NCI-H2081 treated with DMSO at 0.1 percent for 48 hours (cell line): ENCODE measurements around the gene TMEM129.

Experiments
- DNase-seq: peaks from one replicate; lab custom pipeline; 2025; lab: John Stamatoyannopoulos, UW

The TMEM129 gene

GRCh38 chr4:1721003-1721665 is at the start of gene TMEM129, which contains the start of gene TACC3:
TMEM129 (minus strand) TSS chr4:1721323; CDS start chr4:1720837, 486 bp downstream.
TACC3 (plus strand) TSS chr4:1721521; CDS start chr4:1723422, 1,901 bp downstream.
- DNase-seq, result peak; percentile 82

GRCh38 chr4:1770791-1771231 is 49.7 kb upstream of the TMEM129 start:
- no peak for DNase-seq

DNA sequence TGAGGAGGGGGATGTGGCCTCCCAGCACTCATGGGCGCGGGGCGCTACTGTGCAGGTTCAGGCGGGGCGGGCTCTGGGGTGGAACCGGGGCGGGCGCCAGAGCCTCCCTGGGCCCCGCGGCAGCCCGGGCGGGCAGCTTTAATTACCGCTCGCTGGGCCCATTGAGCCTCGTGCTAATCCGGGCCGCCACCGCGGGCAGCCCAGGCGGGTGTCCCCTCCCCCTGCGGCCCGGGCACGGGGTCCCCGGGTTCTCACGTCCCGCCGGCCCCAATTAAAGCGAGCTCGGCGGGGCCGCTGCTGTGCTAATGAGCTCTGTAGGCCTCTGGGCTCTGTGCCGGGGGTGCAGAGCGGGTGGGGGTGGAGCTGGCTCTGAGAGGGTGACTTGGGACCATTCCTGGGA is 49.1 kb upstream of the TMEM129 start:
- DNase-seq, result no peak

- DNase-seq, result no peak
These were observed 48.6 kb upstream of the TMEM129 start for GRCh38 chr4:1769692-1770091.

DNA sequence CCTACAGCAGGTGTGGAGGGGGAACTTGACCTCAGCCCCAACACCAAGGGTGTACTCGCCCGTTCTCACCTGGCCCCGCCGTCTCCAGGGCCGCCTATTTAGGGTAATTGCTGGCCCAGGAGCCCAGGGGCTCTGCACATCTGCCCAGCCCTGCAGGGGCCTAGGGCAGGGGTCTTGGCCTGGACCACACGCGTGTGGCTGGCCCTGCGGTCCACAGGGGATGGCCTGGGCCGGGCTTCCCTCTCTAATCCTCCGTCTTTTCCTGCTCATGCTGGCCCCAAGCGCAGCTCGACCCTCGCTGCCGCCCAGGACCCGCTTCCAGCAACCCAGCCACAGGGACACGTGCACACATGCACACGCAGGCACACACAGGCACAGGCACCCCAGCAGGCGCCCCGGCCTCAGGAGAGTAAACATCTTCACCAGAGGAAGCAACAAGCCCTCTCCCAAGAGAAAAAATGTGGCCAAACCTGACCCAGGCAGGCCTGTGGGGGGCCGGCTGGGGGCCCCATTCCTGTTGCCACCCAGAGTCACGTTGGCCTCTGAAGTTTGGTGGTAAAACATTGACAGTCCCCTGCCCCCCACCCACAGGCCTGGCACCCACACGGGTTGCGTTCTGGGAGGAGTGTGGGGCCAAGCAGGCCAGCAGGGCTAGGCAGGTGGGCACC is 47.4 kb upstream of the TMEM129 start:
- DNase-seq, result no peak

DNA sequence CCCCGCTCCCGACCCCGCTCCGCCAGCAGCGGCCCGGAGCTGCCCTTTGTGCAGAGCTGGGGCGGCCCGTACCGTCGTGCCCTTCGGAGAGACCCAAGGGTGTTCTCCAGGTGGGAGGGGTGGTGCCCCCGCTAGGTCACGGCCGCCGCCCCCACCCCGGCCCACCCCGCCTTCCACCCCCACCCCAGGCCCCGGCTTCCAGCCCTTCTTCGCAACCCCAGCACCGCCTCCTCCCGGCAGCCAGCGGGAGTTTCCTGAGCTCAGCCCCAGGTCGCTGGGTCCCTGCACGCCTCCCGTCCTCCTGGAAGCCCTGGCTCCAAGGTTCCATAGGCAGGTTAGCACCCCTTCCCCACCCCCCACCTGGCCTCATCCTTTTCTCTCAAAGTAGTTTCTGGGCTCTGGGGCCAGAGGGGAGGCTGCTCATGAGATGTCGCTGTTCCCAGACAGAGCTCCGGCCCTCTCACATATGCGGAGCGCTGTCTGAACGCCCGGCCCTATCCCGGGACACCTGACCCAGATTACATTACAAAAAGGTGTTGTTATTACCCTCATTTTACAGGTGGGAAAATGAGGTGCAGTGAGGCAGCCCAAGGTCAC is 46.7 kb upstream of the TMEM129 start:
- DNase-seq, result no peak

DNA sequence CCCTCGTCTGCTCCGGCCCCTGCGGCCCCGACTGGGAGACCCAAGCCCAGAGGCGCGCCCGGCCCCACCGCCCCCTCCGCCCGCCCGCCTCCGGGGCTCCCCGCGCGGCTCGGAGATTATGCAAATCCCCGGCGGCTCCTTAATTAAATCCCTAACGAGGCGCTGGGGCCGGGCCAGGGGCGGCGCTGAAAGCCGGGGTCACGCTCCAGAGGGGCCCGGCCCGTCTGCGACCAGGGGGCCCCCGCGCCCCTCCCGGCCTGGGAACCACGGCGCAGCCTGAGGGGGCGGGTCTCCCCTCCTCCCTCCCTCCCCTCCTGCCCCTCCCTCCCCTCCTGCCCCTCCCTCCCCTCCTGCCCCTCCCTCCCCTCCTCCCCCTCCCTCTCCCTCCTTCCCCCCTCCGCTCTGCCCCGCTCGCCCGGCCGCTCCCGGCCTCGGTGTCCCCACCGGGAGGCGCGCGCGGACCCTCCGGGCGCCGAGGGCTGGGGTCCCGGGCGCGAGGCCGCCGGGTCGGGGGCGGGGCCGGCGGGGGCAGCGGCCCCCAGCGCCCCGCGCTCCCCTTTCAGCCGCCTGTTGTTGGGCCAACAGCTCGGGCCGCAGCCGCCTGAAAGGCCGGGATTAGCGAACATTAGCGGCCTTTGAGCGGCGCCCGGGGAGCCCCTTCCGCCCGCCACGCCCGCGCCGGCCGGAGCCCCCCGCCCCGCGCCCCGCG is 46.1 kb upstream of the TMEM129 start:
- no peak for DNase-seq

DNA sequence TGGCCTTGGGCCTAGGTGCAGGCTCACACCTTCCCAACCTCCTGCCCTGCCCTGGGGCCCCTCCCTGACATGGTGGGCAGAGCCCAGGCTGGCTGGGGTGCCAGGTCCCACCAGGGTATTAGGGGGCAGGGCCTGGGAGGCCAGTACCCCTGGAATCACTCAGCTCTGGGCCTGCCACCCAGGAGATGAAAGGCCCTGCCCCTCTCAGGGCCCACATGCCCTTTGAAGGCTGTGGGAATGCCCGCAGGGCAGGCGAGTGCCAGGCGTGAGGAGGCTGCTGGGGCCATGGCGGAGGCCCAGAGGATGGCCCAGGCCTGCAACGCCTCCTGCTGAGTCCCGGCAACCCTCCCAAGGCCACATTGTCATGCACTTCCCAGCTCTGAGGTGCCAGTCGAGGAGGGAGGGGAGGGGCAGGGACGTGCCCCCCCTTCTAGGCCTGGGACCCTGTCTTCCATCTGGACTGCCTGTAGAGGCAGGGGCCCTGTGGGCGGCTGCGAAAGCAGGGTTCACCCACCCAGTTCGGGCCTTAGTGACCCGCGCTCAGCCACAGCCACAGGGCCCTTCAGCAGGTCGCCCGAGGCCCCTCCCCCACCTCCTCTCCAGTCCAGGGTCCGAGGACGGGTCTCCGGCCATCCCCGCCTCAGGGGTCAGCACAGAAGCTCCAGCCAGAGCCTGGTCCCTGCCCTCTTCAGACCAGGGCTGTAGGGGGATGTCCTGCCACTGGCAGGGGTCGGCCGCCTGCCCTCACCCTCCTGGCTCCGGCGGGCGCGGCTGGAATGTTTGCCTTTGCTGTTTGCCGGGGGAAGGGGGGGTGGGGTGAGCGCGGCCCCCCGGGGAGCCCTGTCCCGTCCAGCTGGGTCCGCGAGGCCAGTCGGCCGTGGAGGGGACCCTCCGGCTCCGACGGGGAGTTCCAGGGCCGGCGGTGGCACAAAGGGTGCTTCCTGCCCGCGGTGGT is 45.3 kb upstream of the TMEM129 start:
- no peak for DNase-seq

GRCh38 chr4:1765409-1766072 is 44.4 kb upstream of the TMEM129 start:
- no peak for DNase-seq

DNA sequence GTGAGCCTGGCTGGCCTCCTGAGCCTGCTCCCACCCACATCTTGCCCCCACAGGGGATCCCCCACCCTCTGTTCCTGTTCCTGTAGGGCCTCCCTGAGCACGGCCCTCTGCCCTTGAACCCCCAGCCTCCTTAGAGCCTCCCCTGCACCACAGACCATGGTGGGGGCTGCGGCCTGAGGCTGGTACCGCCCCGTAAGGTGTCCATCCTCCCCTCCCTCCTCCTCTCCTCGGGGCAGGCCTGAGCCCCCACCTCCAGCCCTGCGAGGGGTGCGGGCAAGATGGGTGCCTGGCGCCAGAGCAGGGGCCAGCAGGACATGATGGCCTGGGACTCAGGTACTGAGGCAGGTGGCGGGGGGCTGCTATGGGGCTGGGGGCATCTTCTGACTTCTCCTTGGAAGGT is 43.5 kb upstream of the TMEM129 start:
- no peak for DNase-seq

DNA sequence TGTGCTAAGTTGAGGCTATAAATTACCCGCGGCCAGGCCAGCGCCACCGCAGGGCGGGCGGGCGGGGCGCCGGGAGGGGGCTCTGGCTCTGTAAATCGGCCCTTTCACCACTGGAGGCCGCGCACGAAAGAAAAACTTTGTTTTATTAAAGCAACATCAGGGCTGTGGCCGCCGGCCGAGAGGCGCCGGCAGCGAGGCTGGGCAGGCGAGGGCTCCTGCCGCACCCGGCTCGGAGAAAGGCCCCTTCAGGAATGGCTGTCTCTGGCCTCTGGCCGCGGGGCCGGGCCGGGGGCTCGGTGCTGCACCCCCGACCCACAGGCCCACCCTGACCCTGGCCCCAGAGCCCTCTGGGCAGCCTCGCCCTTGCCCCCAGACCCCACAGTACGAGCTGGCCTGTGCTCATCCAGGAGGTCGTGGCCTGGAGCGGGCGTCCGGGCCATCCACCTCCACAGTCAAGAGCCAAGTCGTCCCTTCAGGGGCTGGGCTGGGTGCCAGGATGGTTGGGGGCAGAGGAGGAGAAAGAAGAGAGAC is 42.5 kb upstream of the TMEM129 start:
- no peak for DNase-seq

GRCh38 chr4:1763070-1763549 is 42.0 kb upstream of the TMEM129 start:
- no peak for DNase-seq

GRCh38 chr4:1762264-1763010 is 41.3 kb upstream of the TMEM129 start:
- DNase-seq, result no peak

- no peak for DNase-seq
These were observed 40.1 kb upstream of the TMEM129 start for GRCh38 chr4:1761130-1761689.

DNA sequence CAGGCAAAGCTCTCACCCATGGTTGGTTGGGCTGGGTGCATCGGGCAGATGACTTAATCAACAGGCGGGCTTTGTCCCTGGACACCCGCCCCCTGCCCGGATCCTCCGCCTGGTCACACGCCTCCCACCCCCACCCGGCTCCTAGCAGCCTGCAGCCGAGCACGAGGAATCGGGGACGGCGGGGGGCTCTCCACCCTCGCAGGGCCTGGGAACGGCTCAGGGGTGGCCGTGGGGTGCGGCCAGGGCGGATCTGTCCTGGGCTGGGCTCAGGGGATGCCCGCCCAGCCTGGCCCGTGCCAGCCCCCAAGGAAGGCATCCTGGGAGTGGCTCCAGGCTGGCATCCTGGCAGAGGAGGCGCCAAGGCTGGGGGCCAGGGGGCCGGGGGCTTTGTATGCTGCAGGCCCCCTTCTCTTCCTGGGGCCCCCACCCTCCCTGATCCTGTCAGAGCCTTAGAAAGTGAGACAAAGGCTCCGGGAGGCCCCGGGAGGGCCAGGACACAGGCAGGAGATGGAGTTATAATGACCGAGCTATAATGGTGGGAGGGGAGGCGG is 39.5 kb upstream of the TMEM129 start:
- no peak for DNase-seq

DNA sequence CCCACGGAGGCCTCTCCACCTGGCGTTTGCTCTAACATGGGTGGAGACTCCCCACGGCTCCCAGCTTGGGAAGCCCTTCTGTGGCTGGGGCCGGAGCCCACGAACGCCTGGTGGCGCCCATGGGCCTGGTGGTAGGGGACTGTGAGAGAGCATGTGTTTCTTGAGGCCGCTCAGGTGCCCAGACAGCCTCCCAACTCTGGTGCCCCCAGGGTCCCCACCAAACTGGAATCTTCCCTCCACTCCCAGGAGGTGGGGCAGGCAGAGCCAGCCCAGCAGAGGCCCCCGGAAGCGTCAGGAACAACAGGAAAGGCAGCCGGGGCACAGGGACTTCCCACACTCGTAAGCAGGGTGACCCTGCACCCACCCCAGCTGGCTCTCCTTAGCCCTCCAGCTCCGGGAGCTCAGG is 38.7 kb upstream of the TMEM129 start:
- DNase-seq, result no peak

GRCh38 chr4:1759170-1759817 is 38.2 kb upstream of the TMEM129 start:
- DNase-seq, result no peak

DNA sequence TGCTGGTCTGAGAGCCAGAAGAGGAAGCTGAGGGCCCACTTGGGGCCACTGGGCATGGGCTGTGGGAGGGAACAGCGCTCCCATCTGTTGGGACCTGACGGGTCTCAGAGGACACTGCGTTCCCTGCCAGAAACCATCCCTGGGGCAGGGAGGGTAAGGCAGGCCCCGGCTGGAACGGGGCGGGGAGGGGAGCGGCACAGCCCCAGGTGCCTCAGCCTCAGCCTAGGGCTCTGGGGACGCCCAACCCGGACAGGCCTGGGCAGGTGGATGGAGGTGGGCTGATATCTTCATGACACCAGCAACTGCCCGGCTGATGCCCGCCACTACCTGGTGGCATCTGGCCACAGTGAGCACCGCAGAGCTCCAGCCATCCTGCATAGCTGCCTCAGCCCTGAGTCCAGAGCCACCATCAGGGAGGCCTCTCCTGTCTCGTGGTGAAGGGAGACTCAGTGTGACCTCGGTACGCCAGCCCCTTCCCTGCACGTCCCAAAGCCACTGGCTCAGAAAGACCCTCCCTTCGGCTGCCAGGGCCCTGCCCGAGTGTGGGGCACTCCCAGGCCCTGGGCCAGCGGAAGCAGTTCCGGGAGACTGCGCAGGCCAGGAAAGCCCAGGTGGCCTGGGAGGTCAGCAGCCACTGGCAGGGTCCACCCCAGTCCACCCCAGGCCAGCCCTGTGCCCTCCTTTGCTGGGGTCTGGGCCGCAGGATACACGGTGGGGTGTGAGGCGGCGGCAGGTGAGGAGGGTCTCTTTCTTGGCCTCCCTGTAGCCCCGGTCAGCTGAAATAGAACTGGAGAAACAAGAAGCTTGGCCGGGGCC is 37.4 kb upstream of the TMEM129 start:
- DNase-seq, result no peak
